ENCODE data around the gene ERC1.

ERC1 gene

GRCh38 chr12:949453-950191, 41.4 kb upstream of the ERC1 start, which contains the start of gene RAD52:
Gene RAD52 (minus strand): TSS chr12:949694. CDS start chr12:933058, 16,636 bp downstream.
- H3K4me3 ChIP-seq (replicated peaks; ENCODE audit: low read depth, low read length): peak within 1 kb of the TSS; percentile 96
- TF ChIP-seq, protein P1, sequence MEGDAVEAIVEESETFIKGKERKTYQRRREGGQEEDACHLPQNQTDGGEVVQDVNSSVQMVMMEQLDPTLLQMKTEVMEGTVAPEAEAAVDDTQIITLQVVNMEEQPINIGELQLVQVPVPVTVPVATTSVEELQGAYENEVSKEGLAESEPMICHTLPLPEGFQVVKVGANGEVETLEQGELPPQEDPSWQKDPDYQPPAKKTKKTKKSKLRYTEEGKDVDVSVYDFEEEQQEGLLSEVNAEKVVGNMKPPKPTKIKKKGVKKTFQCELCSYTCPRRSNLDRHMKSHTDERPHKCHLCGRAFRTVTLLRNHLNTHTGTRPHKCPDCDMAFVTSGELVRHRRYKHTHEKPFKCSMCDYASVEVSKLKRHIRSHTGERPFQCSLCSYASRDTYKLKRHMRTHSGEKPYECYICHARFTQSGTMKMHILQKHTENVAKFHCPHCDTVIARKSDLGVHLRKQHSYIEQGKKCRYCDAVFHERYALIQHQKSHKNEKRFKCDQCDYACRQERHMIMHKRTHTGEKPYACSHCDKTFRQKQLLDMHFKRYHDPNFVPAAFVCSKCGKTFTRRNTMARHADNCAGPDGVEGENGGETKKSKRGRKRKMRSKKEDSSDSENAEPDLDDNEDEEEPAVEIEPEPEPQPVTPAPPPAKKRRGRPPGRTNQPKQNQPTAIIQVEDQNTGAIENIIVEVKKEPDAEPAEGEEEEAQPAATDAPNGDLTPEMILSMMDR (IDR thresholded peaks at IDR 0.05; ENCODE audit: low read depth, low read length, missing control alignments): peak; percentile 95
- peak; percentile 97 for DNase-seq (ENCODE audit: extremely low read depth, low read depth)

- TF ChIP-seq, protein P1 (IDR thresholded peaks at IDR 0.05; ENCODE audit: low read depth, low read length, missing control alignments): no peak
- DNase-seq (ENCODE audit: extremely low read depth, low read depth): no peak
- no peak overlapping the region for H3K4me3 ChIP-seq (replicated peaks; ENCODE audit: low read depth, low read length)
These were observed 39.8 kb upstream of the ERC1 start for GRCh38 chr12:951176-951575.

GRCh38 chr12:953776-954175, 37.2 kb upstream of the ERC1 start:
- no peak for DNase-seq (ENCODE audit: extremely low read depth, low read depth)
- TF ChIP-seq, protein P1 (IDR thresholded peaks at IDR 0.05; ENCODE audit: low read depth, low read length, missing control alignments): no peak
- no peak overlapping the region for H3K4me3 ChIP-seq (replicated peaks; ENCODE audit: low read depth, low read length)

GRCh38 chr12:954741-955140, 36.3 kb upstream of the ERC1 start:
- DNase-seq (ENCODE audit: extremely low read depth, low read depth): no peak
- no peak overlapping the region for H3K4me3 ChIP-seq (replicated peaks; ENCODE audit: low read depth, low read length)
- TF ChIP-seq, protein P1 (IDR thresholded peaks at IDR 0.05; ENCODE audit: low read depth, low read length, missing control alignments): no peak

- TF ChIP-seq, protein P1 (IDR thresholded peaks at IDR 0.05; ENCODE audit: low read depth, low read length, missing control alignments): no peak
- no peak for DNase-seq (ENCODE audit: extremely low read depth, low read depth)
- no peak overlapping the region for H3K4me3 ChIP-seq (replicated peaks; ENCODE audit: low read depth, low read length)
These were observed 35.1 kb upstream of the ERC1 start for GRCh38 chr12:955939-956338.

GRCh38 chr12:958588-959123, 32.4 kb upstream of the ERC1 start:
- no peak overlapping the region for H3K4me3 ChIP-seq (replicated peaks; ENCODE audit: low read depth, low read length)
- DNase-seq (ENCODE audit: extremely low read depth, low read depth): no peak
- TF ChIP-seq, protein P1 (IDR thresholded peaks at IDR 0.05; ENCODE audit: low read depth, low read length, missing control alignments): no peak

All from HFF-Myc (cell line).